ENCODE results near the gene LDLRAD4. TPM values are rescaled to one million over a fixed set of nuclear protein-coding genes. Genes with fewer than 3 reads are reported as not detected.

The LDLRAD4 gene
- total RNA-seq, 2 donors from 2014 or later = 33.1 to 41.2 TPM

- TF ChIP-seq, protein P1, sequence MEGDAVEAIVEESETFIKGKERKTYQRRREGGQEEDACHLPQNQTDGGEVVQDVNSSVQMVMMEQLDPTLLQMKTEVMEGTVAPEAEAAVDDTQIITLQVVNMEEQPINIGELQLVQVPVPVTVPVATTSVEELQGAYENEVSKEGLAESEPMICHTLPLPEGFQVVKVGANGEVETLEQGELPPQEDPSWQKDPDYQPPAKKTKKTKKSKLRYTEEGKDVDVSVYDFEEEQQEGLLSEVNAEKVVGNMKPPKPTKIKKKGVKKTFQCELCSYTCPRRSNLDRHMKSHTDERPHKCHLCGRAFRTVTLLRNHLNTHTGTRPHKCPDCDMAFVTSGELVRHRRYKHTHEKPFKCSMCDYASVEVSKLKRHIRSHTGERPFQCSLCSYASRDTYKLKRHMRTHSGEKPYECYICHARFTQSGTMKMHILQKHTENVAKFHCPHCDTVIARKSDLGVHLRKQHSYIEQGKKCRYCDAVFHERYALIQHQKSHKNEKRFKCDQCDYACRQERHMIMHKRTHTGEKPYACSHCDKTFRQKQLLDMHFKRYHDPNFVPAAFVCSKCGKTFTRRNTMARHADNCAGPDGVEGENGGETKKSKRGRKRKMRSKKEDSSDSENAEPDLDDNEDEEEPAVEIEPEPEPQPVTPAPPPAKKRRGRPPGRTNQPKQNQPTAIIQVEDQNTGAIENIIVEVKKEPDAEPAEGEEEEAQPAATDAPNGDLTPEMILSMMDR (IDR thresholded peaks at IDR 0.05) = no peak
- peaks cover 3 to 65% of the 10 kb centered on the region in 2 donors for H3K4me1 ChIP-seq
- peak; percentile 69 for DNase-seq (ENCODE audit: low spot score)
Observed at GRCh38 chr18:13611601-13612195, 393.1 kb downstream of the LDLRAD4 start.

DNA sequence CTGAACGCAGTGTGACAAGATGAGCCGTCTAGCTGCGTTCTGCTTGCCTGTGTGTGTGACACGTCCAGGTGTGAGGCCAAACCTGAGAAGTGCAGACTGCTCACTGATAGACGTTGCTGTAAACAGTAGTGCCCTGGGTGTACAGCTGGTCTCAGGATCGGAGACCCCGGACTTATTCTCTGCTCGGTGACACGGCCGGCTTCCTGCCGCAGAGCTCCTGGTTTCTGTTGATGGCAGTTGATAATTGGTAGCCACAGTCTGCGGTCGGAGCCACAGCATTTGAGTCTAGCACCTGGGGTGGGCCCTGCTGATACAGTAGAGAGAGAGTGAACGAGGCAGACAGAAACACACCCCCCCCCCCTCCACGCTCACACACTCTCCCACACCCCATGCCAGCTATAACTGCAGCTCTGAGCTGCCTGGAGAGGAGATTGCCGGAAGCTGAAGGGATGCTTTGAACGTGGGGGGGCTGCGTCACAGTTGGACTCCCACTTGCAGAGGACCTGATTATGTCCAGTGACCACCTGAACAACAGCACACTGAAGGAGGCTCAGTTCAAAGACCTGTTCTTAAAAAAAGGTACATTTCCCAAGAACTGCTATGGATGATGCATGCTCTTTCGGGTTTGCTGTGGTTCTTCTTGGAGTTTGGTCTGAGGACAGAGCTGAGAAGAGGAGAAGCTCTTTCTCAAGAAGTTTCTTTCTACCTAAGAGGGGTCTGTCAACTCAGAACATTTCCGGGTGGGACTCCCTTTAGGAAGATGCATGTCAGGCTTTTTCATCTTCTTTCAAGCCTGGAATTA lies 393.8 kb downstream of the LDLRAD4 start:
- TF ChIP-seq, protein P1 (IDR thresholded peaks at IDR 0.05) = no peak
- Histone ChIP-seq H3K27ac (peak overlapping the region; percentile 92 to 96), H3K4me1 (peaks cover 3 to 66% of the 10 kb centered on the region in 2 donors), H3K36me3 (no peaks in the 10 kb centered on the region), H3K9me3 (no peaks in the 10 kb centered on the region), H3K4me3 (peak overlapping the region; percentile 32 to 44), H3K27me3 (no peaks in the 10 kb centered on the region)
- peak; percentile 64 for DNase-seq (ENCODE audit: low spot score)

More at GRCh38 chr18:13611601-13612195, 393.1 kb downstream of the LDLRAD4 start:
- H3K27ac ChIP-seq = peak overlapping the region; percentile 92 to 96
- no peaks in the 10 kb centered on the region for H3K27me3 ChIP-seq
- H3K4me3 ChIP-seq = peak overlapping the region; percentile 32 to 44
- no peaks in the 10 kb centered on the region for H3K9me3 ChIP-seq
- H3K36me3 ChIP-seq = no peaks in the 10 kb centered on the region

- peak overlapping the region; percentile 92 to 96 for H3K27ac ChIP-seq
- peaks cover 3 to 66% of the 10 kb centered on the region in 2 donors for H3K4me1 ChIP-seq
Observed at GRCh38 chr18:13613099-13613498, 394.5 kb downstream of the LDLRAD4 start.

DNA sequence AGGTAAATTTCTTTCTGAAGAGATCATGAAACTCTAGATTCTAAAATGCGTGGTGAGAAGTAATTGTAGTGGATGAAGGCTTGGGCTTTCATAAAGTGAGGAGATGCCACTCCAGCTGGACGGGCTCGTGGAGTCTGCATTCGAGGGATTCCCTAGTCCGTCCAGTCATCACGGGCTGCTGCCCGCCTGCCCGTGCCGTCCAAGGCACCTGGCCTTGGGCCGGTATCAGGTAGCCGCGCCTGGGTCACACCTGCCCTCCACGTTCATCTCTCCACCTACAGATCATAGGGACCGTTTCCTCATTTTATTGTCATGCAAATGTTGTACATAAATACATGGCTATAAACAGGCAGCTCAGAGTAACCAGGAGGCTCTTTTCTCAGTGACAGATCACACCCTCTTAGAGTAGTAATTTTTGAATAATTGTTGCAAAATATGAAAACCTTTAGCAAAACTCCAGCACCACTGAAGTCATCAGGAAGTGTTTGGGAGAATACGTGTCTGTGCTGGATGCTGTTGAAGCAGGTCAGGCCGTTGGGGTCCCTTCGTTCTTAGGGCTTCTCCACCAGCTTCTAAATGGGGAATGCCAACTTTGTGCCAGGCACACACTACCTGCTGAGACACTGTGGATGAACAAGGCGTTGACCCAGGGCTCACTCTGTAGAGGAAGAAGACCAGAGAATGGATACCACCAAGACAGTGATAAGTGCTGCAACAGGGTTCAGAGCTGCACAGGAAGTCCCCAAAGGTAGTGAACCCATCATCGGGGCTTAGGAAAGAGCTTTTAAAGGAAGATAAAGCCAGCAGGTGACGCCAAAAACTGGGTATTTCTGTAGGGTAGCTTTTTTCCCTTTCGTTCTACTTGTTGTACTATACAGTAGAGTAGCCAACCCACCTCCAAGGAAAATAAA lies 395.3 kb downstream of the LDLRAD4 start:
- peaks cover 3 to 71% of the 10 kb centered on the region in 2 donors for H3K4me1 ChIP-seq
- no peaks in the 10 kb centered on the region for H3K36me3 ChIP-seq
- TF ChIP-seq, protein P1 (IDR thresholded peaks at IDR 0.05) = no peak
- peak overlapping the region; percentile 92 to 96 for H3K27ac ChIP-seq
- DNase-seq (ENCODE audit: low spot score) = peak; percentile 57
- H3K27me3 ChIP-seq = no peaks in the 10 kb centered on the region
- H3K9me3 ChIP-seq = no peaks in the 10 kb centered on the region
- H3K4me3 ChIP-seq = peak overlapping the region in 1 of 2 donors; percentile 44

More at GRCh38 chr18:13613099-13613498, 394.5 kb downstream of the LDLRAD4 start:
- Histone ChIP-seq H3K27me3 (no peaks in the 10 kb centered on the region), H3K9me3 (no peaks in the 10 kb centered on the region), H3K36me3 (no peaks in the 10 kb centered on the region), H3K4me3 (peak overlapping the region; percentile 32 to 44)
- TF ChIP-seq, protein P1 (IDR thresholded peaks at IDR 0.05) = no peak
- no peak for DNase-seq (ENCODE audit: low spot score)

- Histone ChIP-seq H3K27me3 (no peaks in the 10 kb centered on the region), H3K27ac (peak overlapping the region; percentile 92 to 96), H3K36me3 (no peaks in the 10 kb centered on the region), H3K4me3 (peak overlapping the region in 1 of 2 donors; percentile 5), H3K4me1 (peaks cover 3 to 80% of the 10 kb centered on the region in 2 donors), H3K9me3 (no peaks in the 10 kb centered on the region)
- TF ChIP-seq, protein P1 (IDR thresholded peaks at IDR 0.05) = no peak
- peak; percentile 61 for DNase-seq (ENCODE audit: low spot score)
Observed at GRCh38 chr18:13614641-13615288, 396.2 kb downstream of the LDLRAD4 start.
